ENCODE data around the gene TNFRSF1B. TPM values are rescaled to one million over a fixed set of nuclear protein-coding genes. Genes with fewer than 3 reads are reported as not detected.

TNFRSF1B gene
- total and polyA plus RNA-seq, 2 donors (not counting 1 experiment from before 2014, with no cell fraction given): 24.8 to 27.5 TPM

- Histone ChIP-seq H3K4me2 (ENCODE audit: extremely low read depth, insufficient read depth, low read length) (no peak overlapping the region), H4K20me1 (ENCODE audit: control insufficient read depth, extremely low read depth, insufficient read depth, low read length) (no peaks in the 10 kb centered on the region), H3K9ac (ENCODE audit: insufficient read depth, low read length) (no peak overlapping the region), H3K79me2 (ENCODE audit: control insufficient read depth, insufficient read depth, low read length) (peaks cover 31% of the 10 kb centered on the region), H3K36me3 (ENCODE audit: control insufficient read depth, insufficient read depth, low read length) (peaks cover 2% of the 10 kb centered on the region), H2AFZ (ENCODE audit: low read length) (no peak overlapping the region), H3K4me1 (ENCODE audit: control insufficient read depth, extremely low read depth, insufficient read depth, low read length) (peaks cover 16% of the 10 kb centered on the region), H3K9me3 (ENCODE audit: control insufficient read depth, insufficient read depth, low read depth, low read length) (no peaks in the 10 kb centered on the region), H3K4me3 (replicated peaks in 1 of 4; ENCODE audit: control extremely low read depth in 1 of 4, insufficient read depth in 1 of 4, low read depth in 3 of 4, low read length in 4 of 4) (no peak overlapping the region), H3K27me3 (ENCODE audit: control insufficient read depth, insufficient read depth, low read length) (no peaks in the 10 kb centered on the region), H3K27ac (ENCODE audit: insufficient read depth, low read length) (no peak overlapping the region)
- no peak for DNase-seq (ENCODE audit: low read depth in 2 of 2)
- no peak for TF ChIP-seq EZH2 (IDR thresholded peaks at IDR 0.05; ENCODE audit: low read length, missing control alignments)
- no peak for TF ChIP-seq CTCF (conservative IDR thresholded peaks at IDR 0.05 in 1 of 2, IDR thresholded peaks at IDR 0.05 in 1 of 2; ENCODE audit: low read depth in 1 of 2, low read length in 2 of 2)
These were observed 1.4 kb upstream of the TNFRSF1B start for GRCh38 chr1:12165342-12165741.

- Histone ChIP-seq H3K27ac (ENCODE audit: insufficient read depth, low read length) (peak overlapping the region; percentile 68), H3K4me1 (ENCODE audit: control insufficient read depth, extremely low read depth, insufficient read depth, low read length) (no peaks in the 10 kb centered on the region), H3K36me3 (ENCODE audit: control insufficient read depth, insufficient read depth, low read length) (peaks cover 2% of the 10 kb centered on the region), H3K9me3 (ENCODE audit: control insufficient read depth, insufficient read depth, low read depth, low read length) (no peaks in the 10 kb centered on the region), H3K27me3 (ENCODE audit: control insufficient read depth, insufficient read depth, low read length) (no peaks in the 10 kb centered on the region), H3K79me2 (ENCODE audit: control insufficient read depth, insufficient read depth, low read length) (peaks cover 48% of the 10 kb centered on the region), H4K20me1 (ENCODE audit: control insufficient read depth, extremely low read depth, insufficient read depth, low read length) (no peaks in the 10 kb centered on the region), H3K9ac (ENCODE audit: insufficient read depth, low read length) (peak overlapping the region; percentile 76), H3K4me3 (replicated peaks in 1 of 4; ENCODE audit: control extremely low read depth in 1 of 4, insufficient read depth in 1 of 4, low read depth in 3 of 4, low read length in 4 of 4) (peak overlapping the region; percentile 57 to 81 (median 76)), H2AFZ (ENCODE audit: low read length) (no peak overlapping the region), H3K4me2 (ENCODE audit: extremely low read depth, insufficient read depth, low read length) (peak overlapping the region; percentile 90)
- TF ChIP-seq CTCF (conservative IDR thresholded peaks at IDR 0.05 in 1 of 2, IDR thresholded peaks at IDR 0.05 in 1 of 2; ENCODE audit: low read depth in 1 of 2, low read length in 2 of 2): no peak
- no peak for TF ChIP-seq EZH2 (IDR thresholded peaks at IDR 0.05; ENCODE audit: low read length, missing control alignments)
- no peak for DNase-seq (ENCODE audit: low read depth in 2 of 2)
These were observed 970 bp downstream of the TNFRSF1B start for GRCh38 chr1:12167493-12168429.

GRCh38 chr1:12168451-12169160, 1.8 kb downstream of the TNFRSF1B start:
- H4K20me1 ChIP-seq (ENCODE audit: control insufficient read depth, extremely low read depth, insufficient read depth, low read length): no peaks in the 10 kb centered on the region
- H3K27ac ChIP-seq (ENCODE audit: insufficient read depth, low read length): no peak overlapping the region
- peak overlapping the region; percentile 57 to 81 (median 76) for H3K4me3 ChIP-seq (replicated peaks in 1 of 4; ENCODE audit: control extremely low read depth in 1 of 4, insufficient read depth in 1 of 4, low read depth in 3 of 4, low read length in 4 of 4)
- peaks cover 2% of the 10 kb centered on the region for H3K36me3 ChIP-seq (ENCODE audit: control insufficient read depth, insufficient read depth, low read length)
- H3K27me3 ChIP-seq (ENCODE audit: control insufficient read depth, insufficient read depth, low read length): no peaks in the 10 kb centered on the region
- peaks cover 55% of the 10 kb centered on the region for H3K79me2 ChIP-seq (ENCODE audit: control insufficient read depth, insufficient read depth, low read length)
- H3K9me3 ChIP-seq (ENCODE audit: control insufficient read depth, insufficient read depth, low read depth, low read length): no peaks in the 10 kb centered on the region
- no peak overlapping the region for H3K9ac ChIP-seq (ENCODE audit: insufficient read depth, low read length)
- peak overlapping the region; percentile 90 for H3K4me2 ChIP-seq (ENCODE audit: extremely low read depth, insufficient read depth, low read length)
- TF ChIP-seq CTCF (conservative IDR thresholded peaks at IDR 0.05 in 1 of 2, IDR thresholded peaks at IDR 0.05 in 1 of 2; ENCODE audit: low read depth in 1 of 2, low read length in 2 of 2) (no peak), EZH2 (IDR thresholded peaks at IDR 0.05; ENCODE audit: low read length, missing control alignments) (no peak)
- H2AFZ ChIP-seq (ENCODE audit: low read length): no peak overlapping the region
- H3K4me1 ChIP-seq (ENCODE audit: control insufficient read depth, extremely low read depth, insufficient read depth, low read length): peaks cover 3% of the 10 kb centered on the region
- no peak for DNase-seq (ENCODE audit: low read depth in 2 of 2)

Data from fibroblast of lung (primary cell).